NCI-H526 treated with DMSO at 0.1 percent for 48 hours (cell line): ENCODE measurements around the gene NSMCE1.

ENCODE experiments used
- DNase-seq: peaks from one replicate; lab custom pipeline; 2025; lab: John Stamatoyannopoulos, UW

Gene NSMCE1

GRCh38 chr16:27229891-27230470 is 38.6 kb downstream of the NSMCE1 start:
- no peak for DNase-seq

- no peak for DNase-seq
These were observed 39.7 kb downstream of the NSMCE1 start for GRCh38 chr16:27228621-27229501.

- DNase-seq = no peak
These were observed 40.5 kb downstream of the NSMCE1 start for GRCh38 chr16:27228045-27228444.

GRCh38 chr16:27226976-27227705 is 41.4 kb downstream of the NSMCE1 start:
- DNase-seq = no peak

- DNase-seq = no peak
These were observed 42.1 kb downstream of the NSMCE1 start for GRCh38 chr16:27226476-27226875.

GRCh38 chr16:27225536-27226360 is 42.8 kb downstream of the NSMCE1 start:
- no peak for DNase-seq

- no peak for DNase-seq
These were observed 43.8 kb downstream of the NSMCE1 start for GRCh38 chr16:27224741-27225300.

- no peak for DNase-seq
These were observed 44.3 kb downstream of the NSMCE1 start for GRCh38 chr16:27224271-27224737.

- no peak for DNase-seq
These were observed 44.9 kb downstream of the NSMCE1 start for GRCh38 chr16:27223701-27224100.

- no peak for DNase-seq
These were observed 45.4 kb downstream of the NSMCE1 start for GRCh38 chr16:27223226-27223610.

GRCh38 chr16:27222249-27223225 is 46.0 kb downstream of the NSMCE1 start:
- DNase-seq = no peak

- DNase-seq = no peak
These were observed 46.9 kb downstream of the NSMCE1 start for GRCh38 chr16:27221576-27222248.

GRCh38 chr16:27220991-27221390 is 47.6 kb downstream of the NSMCE1 start:
- DNase-seq = no peak

- no peak for DNase-seq
These were observed 48.0 kb downstream of the NSMCE1 start for GRCh38 chr16:27220527-27220926.

- no peak for DNase-seq
These were observed 48.5 kb downstream of the NSMCE1 start for GRCh38 chr16:27220120-27220519.

GRCh38 chr16:27219161-27219560 is 49.4 kb downstream of the NSMCE1 start:
- no peak for DNase-seq

GRCh38 chr16:27218756-27219155 is 49.8 kb downstream of the NSMCE1 start:
- DNase-seq = no peak

GRCh38 chr16:27217256-27217655 is 51.3 kb downstream of the NSMCE1 start:
- no peak for DNase-seq

GRCh38 chr16:27216297-27216885 is 52.2 kb downstream of the NSMCE1 start:
- no peak for DNase-seq
